Suprapubic skin (tissue), 4 donors: Measurements from ENCODE around the gene PTCH1. TPM values are rescaled to one million over a fixed set of nuclear protein-coding genes. Genes with fewer than 3 reads are reported as not detected.

Experiments
- DNase-seq, 2 donors: peaks; one replicate each; pipeline ENCODE4 v3.0.0-alpha.2; 2019; ENCODE audit warnings: low spot score in 2 of 2
- H3K27ac ChIP-seq: fragments of 200-600 bp; sonication (generic); one replicate; pipeline ENCODE4 v1.5.1; 2019
- H3K27me3 ChIP-seq: fragments of 200-600 bp; sonication (generic); one replicate; pipeline ENCODE4 v1.5.1; 2019
- H3K36me3 ChIP-seq: fragments of 200-600 bp; sonication (generic); one replicate; pipeline ENCODE4 v1.5.1; 2019
- H3K4me1 ChIP-seq: fragments of 200-600 bp; sonication (generic); one replicate; pipeline ENCODE4 v1.5.1; 2019
- H3K4me3 ChIP-seq: fragments of 200-600 bp; sonication (generic); one replicate; pipeline ENCODE4 v1.5.1; 2019; ENCODE audit warnings: mild to moderate bottlenecking
- H3K9me3 ChIP-seq: fragments of 200-600 bp; sonication (generic); one replicate; pipeline ENCODE4 v1.5.1; 2019
- CTCF ChIP-seq, 2 donors: fragments of 200-600 bp in 1 of 2; fragments of 450-650 bp in 1 of 2; sonication (generic) in 1 of 2; IDR thresholded peaks; one replicate each; pipeline ENCODE4 v1.5.1; 2016 to 2019; ENCODE audit warnings: antibody characterized with exemption in 2 of 2, mild to moderate bottlenecking in 1 of 2, moderate library complexity in 1 of 2
- EP300 ChIP-seq: sonication (generic); formaldehyde crosslinking; IDR thresholded peaks from one replicate; pipeline ENCODE4 v1.6.1; 2017; ENCODE audit warnings: antibody characterized with exemption
- POLR2A ChIP-seq, 2 donors: fragments of 450-650 bp; IDR thresholded peaks; one replicate each; pipeline ENCODE4 v1.6.1; 2017; ENCODE audit warnings: antibody characterized with exemption in 2 of 2, mild to moderate bottlenecking in 2 of 2, moderate library complexity in 2 of 2
- POLR2AphosphoS5 ChIP-seq, 3 donors: sonication (generic); formaldehyde crosslinking; IDR thresholded peaks; one replicate each; pipeline ENCODE4 v1.6.1; 2017; ENCODE audit warnings: antibody characterized with exemption in 3 of 3
- WGBS: methylation state at CpG from one replicate; pipeline ENCODE4 v1.1.5; 2018; 5-methylcytosine and 5-hydroxymethylcytosine counted together
- total RNA-seq, 4 donors: library from RNA; depleted of rRNA; stranded (reverse); fragments of >200 nt; gene quantifications; one replicate each; pipeline ENCODE4 v1.1.0, GENCODE V29; 2016

The PTCH1 gene
- total RNA-seq, 4 donors from 2014 or later, result 9.9 to 59.0 (median 27.9) TPM

GRCh38 chr9:95434116-95435073, 82.4 kb downstream of the PTCH1 start:
- Histone ChIP-seq H3K36me3 (no peaks in the 10 kb centered on the region), H3K27me3 (no peaks in the 10 kb centered on the region), H3K9me3 (no peaks in the 10 kb centered on the region), H3K4me1 (no peaks in the 10 kb centered on the region), H3K4me3 (no peak overlapping the region), H3K27ac (no peak overlapping the region)
- DNase-seq, result no peak
- 88% methylated on average over 24 of the region's 25 CpGs for WGBS
- TF ChIP-seq EP300 (no peak), POLR2AphosphoS5 (IDR thresholded peaks at IDR 0.05) (no peak), POLR2A (IDR thresholded peaks at IDR 0.05) (no peak), CTCF (IDR thresholded peaks at IDR 0.05) (no peak)

- Histone ChIP-seq H3K27ac (no peak overlapping the region), H3K27me3 (no peaks in the 10 kb centered on the region), H3K36me3 (no peaks in the 10 kb centered on the region), H3K4me3 (no peak overlapping the region), H3K4me1 (no peaks in the 10 kb centered on the region), H3K9me3 (no peaks in the 10 kb centered on the region)
- TF ChIP-seq CTCF (IDR thresholded peaks at IDR 0.05) (no peak), EP300 (no peak), POLR2A (IDR thresholded peaks at IDR 0.05) (no peak), POLR2AphosphoS5 (IDR thresholded peaks at IDR 0.05) (no peak)
- DNase-seq, result no peak
- WGBS, result 35% methylated on average over 8 of the region's 8 CpGs
These were observed 83.5 kb downstream of the PTCH1 start for GRCh38 chr9:95433096-95433819.

GRCh38 chr9:95431286-95431685, 85.5 kb downstream of the PTCH1 start:
- Histone ChIP-seq H3K27me3 (peaks cover 3% of the 10 kb centered on the region), H3K4me1 (peaks cover 3% of the 10 kb centered on the region), H3K4me3 (no peak overlapping the region), H3K36me3 (no peaks in the 10 kb centered on the region), H3K9me3 (no peaks in the 10 kb centered on the region), H3K27ac (no peak overlapping the region)
- TF ChIP-seq POLR2AphosphoS5 (IDR thresholded peaks at IDR 0.05), result no peak
- DNase-seq, result no peak
- 80% methylated on average over 1 of the region's 1 CpG for WGBS

GRCh38 chr9:95429948-95430620, 86.7 kb downstream of the PTCH1 start:
- 94% methylated on average over 7 of the region's 7 CpGs for WGBS
- H3K9me3 ChIP-seq, result no peaks in the 10 kb centered on the region
- no peak overlapping the region for H3K4me3 ChIP-seq
- no peak overlapping the region for H3K27ac ChIP-seq
- H3K27me3 ChIP-seq, result peaks cover 3% of the 10 kb centered on the region
- DNase-seq, result no peak
- peaks cover 8% of the 10 kb centered on the region for H3K4me1 ChIP-seq
- TF ChIP-seq CTCF (IDR thresholded peaks at IDR 0.05), result no peak
- no peak for TF ChIP-seq POLR2A (IDR thresholded peaks at IDR 0.05)
- no peak for TF ChIP-seq POLR2AphosphoS5 (IDR thresholded peaks at IDR 0.05)
- no peak for TF ChIP-seq EP300
- H3K36me3 ChIP-seq, result no peaks in the 10 kb centered on the region

GRCh38 chr9:95429096-95429495, 87.7 kb downstream of the PTCH1 start:
- no peaks in the 10 kb centered on the region for H3K9me3 ChIP-seq
- no peak for TF ChIP-seq CTCF (IDR thresholded peaks at IDR 0.05)
- TF ChIP-seq POLR2A (IDR thresholded peaks at IDR 0.05), result no peak
- TF ChIP-seq EP300, result no peak
- no peak for TF ChIP-seq POLR2AphosphoS5 (IDR thresholded peaks at IDR 0.05)
- no peaks in the 10 kb centered on the region for H3K36me3 ChIP-seq
- WGBS, result 86% methylated on average over 10 of the region's 10 CpGs
- H3K4me3 ChIP-seq, result no peak overlapping the region
- no peak overlapping the region for H3K27ac ChIP-seq
- DNase-seq, result no peak
- peaks cover 8% of the 10 kb centered on the region for H3K4me1 ChIP-seq
- peaks cover 3% of the 10 kb centered on the region for H3K27me3 ChIP-seq
